Effector memory CD8-positive, alpha-beta T cell (primary cell): Measurements from ENCODE around the gene CRTC2.
"Not testable (repeated sequence)": the region's sequence is repeated elsewhere in the genome, so short reads cannot be mapped to it uniquely, and the experiment has no call there.

Source experiments
- ATAC-seq: fragments of 150-1000 bp; cut with Tn5 transposase; replicated peaks from 2 replicates; pipeline ENCODE4 v1.10.0; 2021; ENCODE audit warnings: mild to moderate bottlenecking, moderate library complexity
- DNase-seq, 3 experiments: peaks; one replicate each; pipeline ENCODE4 v3.0.0; 2021
- H3K27ac Mint-ChIP-seq, 2 donors: one replicate each; pipeline ENCODE4 v1.8.0; 2022; ENCODE audit warnings: mild to moderate bottlenecking in 2 of 2, mixed read lengths in 2 of 2, moderate library complexity in 2 of 2
- H3K27me3 Mint-ChIP-seq, 2 donors: one replicate each; pipeline ENCODE4 v1.8.0; 2022; ENCODE audit warnings: mixed read lengths in 2 of 2
- H3K36me3 Mint-ChIP-seq: one replicate; pipeline ENCODE4 v1.8.0; 2022; ENCODE audit warnings: mild to moderate bottlenecking, moderate library complexity, mixed read lengths; ENCODE audit not compliant: insufficient read depth
- H3K4me1 Mint-ChIP-seq, 2 donors: one replicate each; pipeline ENCODE4 v1.8.0; 2022; ENCODE audit warnings: low read depth in 2 of 2, mixed read lengths in 2 of 2
- H3K4me3 Mint-ChIP-seq, 2 donors: one replicate each; pipeline ENCODE4 v1.8.0; 2022; ENCODE audit warnings: mild to moderate bottlenecking in 2 of 2, mixed read lengths in 2 of 2, moderate library complexity in 2 of 2
- H3K9me3 Mint-ChIP-seq, 2 donors: one replicate each; pipeline ENCODE4 v1.8.0; 2022; ENCODE audit warnings: mixed read lengths in 2 of 2

Gene CRTC2

DNA sequence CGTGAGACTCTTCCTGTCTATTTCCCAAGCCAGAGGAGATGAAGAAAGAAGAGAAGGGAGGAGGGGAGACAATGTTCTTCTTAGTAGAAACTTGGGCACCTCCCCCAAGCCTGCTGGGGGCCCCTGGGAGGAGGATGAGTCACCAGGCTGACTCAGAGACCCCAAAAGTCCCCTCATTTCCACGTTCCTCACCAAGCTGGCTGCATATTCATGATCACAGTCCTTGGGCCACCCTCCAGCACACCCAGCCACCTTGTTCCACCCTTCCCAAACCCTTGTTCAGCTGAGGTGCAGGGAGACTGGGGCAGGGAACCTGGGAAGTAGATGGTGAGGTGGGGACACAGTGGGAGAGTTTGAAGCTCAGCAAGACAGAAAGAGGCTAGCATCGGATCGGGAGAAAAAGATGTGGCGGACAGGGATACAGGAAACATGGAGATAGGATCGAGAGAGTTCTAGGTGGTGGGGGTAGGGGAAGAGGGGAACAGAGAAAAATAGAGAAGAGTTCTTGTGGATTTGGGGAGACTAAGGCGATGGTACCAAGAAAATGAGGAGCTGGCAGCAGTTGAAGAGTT is 27.0 kb upstream of the CRTC2 start:
- ATAC-seq (no peak), DNase-seq (no peak)
- peaks cover 9 to 14% of the 10 kb centered on the region in 2 donors for H3K27me3 Mint-ChIP-seq
- no peaks in the 10 kb centered on the region for H3K9me3 Mint-ChIP-seq
- no peak overlapping the region for H3K27ac Mint-ChIP-seq
- peaks cover 12 to 16% of the 10 kb centered on the region in 2 donors for H3K4me1 Mint-ChIP-seq
- H3K4me3 Mint-ChIP-seq: no peak overlapping the region
- H3K36me3 Mint-ChIP-seq: peaks cover 2% of the 10 kb centered on the region

- Mint-ChIP-seq H3K36me3 (no peaks in the 10 kb centered on the region), H3K4me1 (peaks cover 6 to 8% of the 10 kb centered on the region in 2 donors), H3K4me3 (no peak overlapping the region), H3K27me3 (peaks cover 9 to 14% of the 10 kb centered on the region in 2 donors), H3K9me3 (no peaks in the 10 kb centered on the region), H3K27ac (no peak overlapping the region)
- no peak for ATAC-seq
- DNase-seq: no peak
These were observed 25.9 kb upstream of the CRTC2 start for GRCh38 chr1:153984123-153984894.

DNA sequence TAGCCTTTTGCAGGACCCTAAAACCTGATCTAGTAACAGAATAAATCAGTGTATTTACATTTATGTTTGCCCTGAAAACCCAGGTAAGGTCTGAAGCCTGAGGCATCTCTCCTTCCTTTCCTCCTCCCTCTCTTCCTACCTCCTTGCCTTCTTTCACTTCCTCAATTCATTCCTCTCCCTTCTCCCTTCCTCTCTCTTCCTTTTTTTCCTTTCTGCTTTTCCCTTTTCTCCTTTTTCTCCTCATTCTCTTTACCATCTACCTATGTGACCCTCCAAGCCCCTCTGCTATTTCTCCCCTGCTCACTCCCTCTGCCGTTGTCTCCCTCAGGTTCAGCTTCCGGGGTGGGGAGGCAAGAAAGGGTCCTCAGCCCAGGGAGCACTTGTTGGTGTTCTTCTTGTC is 23.3 kb upstream of the CRTC2 start:
- ATAC-seq, H3K4me3 Mint-ChIP-seq, H3K27ac Mint-ChIP-seq, H3K9me3 Mint-ChIP-seq, DNase-seq, H3K36me3 Mint-ChIP-seq: not testable (repeated sequence)
- H3K27me3 Mint-ChIP-seq: peaks cover 9 to 14% of the 10 kb centered on the region in 2 donors
- H3K4me1 Mint-ChIP-seq: peaks cover 8 to 19% of the 10 kb centered on the region in 2 donors

DNA sequence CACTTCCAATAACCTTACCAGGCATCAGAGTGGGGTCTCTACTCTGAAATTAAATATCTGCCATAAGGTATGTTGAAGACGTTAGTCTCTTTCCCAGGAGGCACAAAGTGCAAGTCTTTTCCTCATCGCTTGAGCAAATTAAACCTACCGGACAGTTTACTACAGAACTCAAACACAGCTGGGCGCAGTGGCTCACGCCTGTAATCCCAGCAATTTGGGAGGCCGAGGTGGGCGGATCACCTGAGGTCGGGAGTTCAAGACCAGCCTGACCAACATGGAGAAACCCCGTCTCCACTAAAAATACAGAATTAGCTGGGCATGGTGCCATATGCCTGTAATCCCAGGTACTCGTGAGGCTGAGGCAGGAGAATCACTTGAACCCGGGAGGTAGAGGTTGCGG is 20.7 kb upstream of the CRTC2 start:
- not testable (repeated sequence) for DNase-seq, ATAC-seq, H3K27me3 Mint-ChIP-seq, H3K9me3 Mint-ChIP-seq
- Mint-ChIP-seq H3K4me3 (peak overlapping the region; percentile 93 to 95), H3K36me3 (peaks cover 30% of the 10 kb centered on the region), H3K4me1 (peaks cover 23 to 30% of the 10 kb centered on the region in 2 donors), H3K27ac (peak overlapping the region; percentile 17 to 89)

GRCh38 chr1:153978274-153978909 is 20.0 kb upstream of the CRTC2 start:
- Mint-ChIP-seq H3K27me3 (no peaks in the 10 kb centered on the region), H3K36me3 (peaks cover 35% of the 10 kb centered on the region), H3K4me1 (peaks cover 23 to 30% of the 10 kb centered on the region in 2 donors), H3K9me3 (no peaks in the 10 kb centered on the region), H3K27ac (peak overlapping the region; percentile 89 to 94), H3K4me3 (peak overlapping the region; percentile 93 to 95)
- DNase-seq (no peak), ATAC-seq (no peak)

DNA sequence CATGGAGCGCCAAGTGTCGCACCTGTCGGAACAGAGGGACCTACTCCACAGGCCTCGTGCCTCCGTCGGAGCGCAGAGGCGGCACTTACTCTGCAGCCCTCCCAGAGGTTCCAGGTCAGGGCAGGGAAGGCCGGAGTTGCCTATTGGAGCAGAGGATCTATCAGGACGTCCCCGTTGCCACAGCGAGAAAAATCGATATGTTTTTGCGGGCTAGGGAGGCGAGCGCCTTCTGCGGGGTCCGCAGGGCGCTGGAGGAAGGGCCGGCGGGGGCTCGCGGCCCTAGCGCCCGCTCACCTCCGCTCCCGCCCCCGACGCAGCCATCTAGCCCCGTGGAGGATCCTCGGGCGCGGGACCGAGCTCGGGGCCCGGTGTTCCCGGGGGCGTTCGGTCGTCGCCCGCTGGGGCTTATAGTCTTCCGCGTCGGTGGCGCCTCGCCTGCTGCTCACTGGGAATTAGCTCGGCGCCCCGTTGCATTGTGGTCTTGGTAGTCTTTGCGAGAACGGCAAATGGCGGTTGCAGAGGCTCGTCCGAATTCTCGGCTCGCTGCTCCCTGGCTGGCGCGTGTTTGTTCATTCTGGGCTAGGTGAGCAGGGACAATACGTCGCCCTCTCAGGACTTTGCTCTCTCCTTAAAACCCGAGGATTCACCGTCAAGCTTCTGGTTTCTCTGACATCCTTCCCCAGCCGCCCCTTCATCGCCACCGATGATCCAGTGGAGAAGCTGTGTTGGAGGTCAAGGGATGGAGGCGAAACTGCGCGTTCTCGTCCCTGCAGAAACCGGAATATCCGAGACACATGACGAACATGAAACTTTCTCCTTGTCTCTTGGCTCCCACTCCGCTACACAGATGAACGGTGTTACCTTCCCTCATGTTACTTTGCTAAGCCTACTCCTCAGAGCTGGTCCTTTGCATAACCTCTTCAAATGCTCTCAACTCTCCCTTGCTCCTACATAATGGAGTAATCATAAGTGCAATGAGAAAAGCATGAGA is 19.1 kb upstream of the CRTC2 start, which contains the start of gene JTB:
JTB (minus strand) TSS at position 425 of the 991 bp plus-strand sequence; CDS start at position 3, 422 bp downstream.
- Mint-ChIP-seq H3K4me1 (peaks cover 23 to 30% of the 10 kb centered on the region in 2 donors), H3K36me3 (peaks cover 35% of the 10 kb centered on the region), H3K4me3 (peak within 1 kb of the TSS; percentile 93 to 95), H3K9me3 (no peaks in the 10 kb centered on the region), H3K27ac (peak within 1 kb of the TSS; percentile 89 to 94), H3K27me3 (no peaks in the 10 kb centered on the region)
- ATAC-seq (peak; percentile 97), DNase-seq (peak; percentile 71 to 74 (median 72))

DNA sequence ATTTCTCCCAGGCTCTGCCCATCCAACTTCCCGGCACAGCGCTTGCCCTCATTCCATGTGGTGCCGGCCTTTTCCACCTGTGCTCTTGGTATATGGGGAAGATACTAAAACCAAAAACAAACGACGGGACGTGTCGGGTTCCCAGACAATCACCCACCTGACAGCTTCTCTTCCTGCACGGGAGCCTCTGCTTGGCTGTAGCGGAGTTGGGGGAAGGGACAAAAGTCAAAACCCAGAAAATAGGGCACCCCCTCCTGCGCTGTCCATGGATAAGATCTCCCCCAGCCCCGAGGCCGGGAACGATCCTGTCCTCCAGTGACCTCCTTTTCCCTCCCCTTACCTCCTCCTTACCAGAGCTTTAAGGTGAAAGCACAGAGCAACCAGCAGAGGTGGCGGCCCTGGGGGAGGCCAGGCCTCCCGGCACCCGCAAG is 18.4 kb upstream of the CRTC2 start:
- Mint-ChIP-seq H3K4me1 (peaks cover 23 to 34% of the 10 kb centered on the region in 2 donors), H3K9me3 (no peaks in the 10 kb centered on the region)
- no peak for ATAC-seq

GRCh38 chr1:153973525-153973924 is 15.1 kb upstream of the CRTC2 start:
- Mint-ChIP-seq H3K27ac (no peak overlapping the region), H3K4me3 (no peak overlapping the region), H3K4me1 (peaks cover 25 to 28% of the 10 kb centered on the region in 2 donors), H3K36me3 (peaks cover 35% of the 10 kb centered on the region), H3K9me3 (no peaks in the 10 kb centered on the region), H3K27me3 (no peaks in the 10 kb centered on the region)
- DNase-seq: no peak
- ATAC-seq: no peak

More for the DNA sequence above, 18.4 kb upstream of the CRTC2 start:
- peak overlapping the region; percentile 89 to 94 for H3K27ac Mint-ChIP-seq
- DNase-seq: no peak
- peaks cover 35% of the 10 kb centered on the region for H3K36me3 Mint-ChIP-seq
- no peaks in the 10 kb centered on the region for H3K27me3 Mint-ChIP-seq
- peak overlapping the region; percentile 93 to 95 for H3K4me3 Mint-ChIP-seq

DNA sequence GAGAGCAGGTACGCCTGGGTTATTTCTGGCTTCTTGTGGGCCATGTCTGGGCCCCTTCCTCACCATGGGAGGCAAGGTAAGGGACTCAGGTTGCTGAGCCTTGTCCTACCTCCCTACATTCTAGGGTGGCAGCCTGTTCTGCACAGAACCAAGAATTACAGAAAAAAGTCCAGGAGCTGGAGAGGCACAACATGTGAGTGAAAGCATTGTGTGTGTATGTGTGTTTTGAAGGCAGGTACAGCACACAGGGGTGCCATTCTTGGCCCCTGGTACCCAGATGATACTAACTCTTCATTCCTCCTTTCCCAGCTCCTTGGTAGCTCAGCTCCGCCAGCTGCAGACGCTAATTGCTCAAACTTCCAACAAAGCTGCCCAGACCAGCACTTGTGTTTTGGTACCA is 14.7 kb upstream of the CRTC2 start:
- no peak overlapping the region for H3K4me3 Mint-ChIP-seq

DNA sequence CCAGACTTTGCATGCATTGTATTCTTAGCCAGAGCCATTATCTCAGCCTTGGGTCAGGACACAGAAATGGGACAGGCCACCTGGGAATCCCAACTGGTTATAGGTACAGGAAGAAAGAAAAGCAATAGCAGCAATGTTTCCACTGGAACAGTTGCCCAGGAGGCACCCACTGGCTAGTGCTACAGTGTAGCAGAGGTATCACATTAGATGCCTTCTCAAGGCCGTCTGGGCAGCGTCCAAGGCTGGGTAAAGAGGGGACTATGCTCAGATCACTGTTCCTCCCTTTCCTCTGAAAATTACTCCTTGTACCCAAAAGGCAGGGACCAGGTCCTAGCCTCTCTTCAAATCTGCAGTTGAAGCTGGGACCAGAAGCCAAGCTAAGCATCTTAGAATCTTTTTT is 11.9 kb upstream of the CRTC2 start:
- DNase-seq: no peak
- no peak overlapping the region for H3K27ac Mint-ChIP-seq
- H3K4me1 Mint-ChIP-seq: peaks cover 24 to 25% of the 10 kb centered on the region in 2 donors

More for the DNA sequence above, 14.7 kb upstream of the CRTC2 start:
- Mint-ChIP-seq H3K27me3 (no peaks in the 10 kb centered on the region), H3K36me3 (peaks cover 35% of the 10 kb centered on the region), H3K4me1 (peaks cover 24% of the 10 kb centered on the region in 2 donors), H3K9me3 (no peaks in the 10 kb centered on the region), H3K27ac (peak overlapping the region in 1 of 2 donors; percentile 46)
- DNase-seq (no peak), ATAC-seq (no peak)

DNA sequence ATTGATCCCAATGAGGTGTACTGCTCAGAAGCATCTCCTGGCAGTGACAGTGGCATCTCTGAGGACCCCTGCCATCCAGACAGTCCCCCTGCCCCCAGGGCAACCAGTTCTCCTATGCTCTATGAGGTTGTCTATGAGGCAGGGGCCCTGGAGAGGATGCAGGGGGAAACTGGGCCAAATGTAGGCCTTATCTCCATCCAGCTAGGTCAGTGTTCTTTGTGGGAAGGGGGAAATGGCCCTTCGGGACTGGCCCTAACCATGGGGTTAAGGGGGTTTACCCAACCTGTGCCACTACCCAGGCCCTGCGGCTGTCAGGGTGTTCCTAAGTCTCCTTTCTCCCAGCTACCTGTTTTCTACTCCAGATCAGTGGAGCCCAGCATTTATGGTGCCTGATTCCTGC is 10.6 kb upstream of the CRTC2 start:
- ATAC-seq: no peak
- Mint-ChIP-seq H3K27ac (peak overlapping the region in 1 of 2 donors; percentile 98), H3K4me1 (peaks cover 26 to 30% of the 10 kb centered on the region in 2 donors), H3K9me3 (no peaks in the 10 kb centered on the region), H3K4me3 (peak overlapping the region in 1 of 2 donors; percentile 9), H3K27me3 (no peaks in the 10 kb centered on the region), H3K36me3 (peaks cover 11% of the 10 kb centered on the region)
- DNase-seq: no peak

More for the DNA sequence above, 11.9 kb upstream of the CRTC2 start:
- Mint-ChIP-seq H3K36me3 (peaks cover 25% of the 10 kb centered on the region), H3K27me3 (no peaks in the 10 kb centered on the region), H3K9me3 (no peaks in the 10 kb centered on the region), H3K4me3 (no peak overlapping the region)
- no peak for ATAC-seq

GRCh38 chr1:153968408-153968807 is 10.0 kb upstream of the CRTC2 start:
- DNase-seq (no peak), ATAC-seq (no peak)
- H3K4me1 Mint-ChIP-seq: peaks cover 31 to 34% of the 10 kb centered on the region in 2 donors
- H3K27me3 Mint-ChIP-seq: no peaks in the 10 kb centered on the region
- H3K9me3 Mint-ChIP-seq: no peaks in the 10 kb centered on the region
- H3K27ac Mint-ChIP-seq: peak overlapping the region in 1 of 2 donors; percentile 98
- H3K4me3 Mint-ChIP-seq: peak overlapping the region; percentile 96 to 99
- peaks cover 8% of the 10 kb centered on the region for H3K36me3 Mint-ChIP-seq
